ENCODE measurements around the gene TLR2. TPM values are rescaled to one million over a fixed set of nuclear protein-coding genes. Genes with fewer than 3 reads are reported as not detected.
A peak's percentile ranks its signal among the peaks of the same experiment; 100 is the strongest.

TLR2 gene
- total RNA-seq, 1 experiment from 2014 or later = 10.8 TPM

DNA sequence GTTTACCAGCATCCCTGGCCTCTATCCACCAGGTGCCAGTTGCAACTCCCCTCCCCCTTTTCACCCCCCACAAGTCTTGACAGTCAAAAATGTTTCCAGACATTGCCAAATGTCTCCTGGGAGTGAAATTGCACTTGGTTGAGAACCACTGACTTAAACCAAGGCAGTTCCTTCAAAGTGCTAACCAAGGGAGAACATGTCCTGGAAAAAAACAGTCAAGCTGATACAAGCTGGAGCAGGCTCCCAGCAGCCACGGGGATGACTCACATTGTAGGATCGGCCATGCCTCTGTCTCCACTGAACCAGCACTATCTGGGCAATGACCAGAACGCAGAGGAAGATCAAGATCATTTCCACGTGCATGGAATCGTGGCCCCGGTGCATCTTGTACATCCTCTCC is 64.3 kb downstream of the TLR2 start:
- TF ChIP-seq, protein P1, sequence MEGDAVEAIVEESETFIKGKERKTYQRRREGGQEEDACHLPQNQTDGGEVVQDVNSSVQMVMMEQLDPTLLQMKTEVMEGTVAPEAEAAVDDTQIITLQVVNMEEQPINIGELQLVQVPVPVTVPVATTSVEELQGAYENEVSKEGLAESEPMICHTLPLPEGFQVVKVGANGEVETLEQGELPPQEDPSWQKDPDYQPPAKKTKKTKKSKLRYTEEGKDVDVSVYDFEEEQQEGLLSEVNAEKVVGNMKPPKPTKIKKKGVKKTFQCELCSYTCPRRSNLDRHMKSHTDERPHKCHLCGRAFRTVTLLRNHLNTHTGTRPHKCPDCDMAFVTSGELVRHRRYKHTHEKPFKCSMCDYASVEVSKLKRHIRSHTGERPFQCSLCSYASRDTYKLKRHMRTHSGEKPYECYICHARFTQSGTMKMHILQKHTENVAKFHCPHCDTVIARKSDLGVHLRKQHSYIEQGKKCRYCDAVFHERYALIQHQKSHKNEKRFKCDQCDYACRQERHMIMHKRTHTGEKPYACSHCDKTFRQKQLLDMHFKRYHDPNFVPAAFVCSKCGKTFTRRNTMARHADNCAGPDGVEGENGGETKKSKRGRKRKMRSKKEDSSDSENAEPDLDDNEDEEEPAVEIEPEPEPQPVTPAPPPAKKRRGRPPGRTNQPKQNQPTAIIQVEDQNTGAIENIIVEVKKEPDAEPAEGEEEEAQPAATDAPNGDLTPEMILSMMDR (IDR thresholded peaks at IDR 0.05; ENCODE audit: unreplicated experiment) = no peak
- H3K27me3 Mint-ChIP-seq (ENCODE audit: unreplicated experiment) = no peaks in the 10 kb centered on the region
- intact Hi-C loops (cut with micrococcal nuclease; ENCODE audit: unreplicated experiment) = no loop called here
- no peak overlapping the region for H3K4me3 Mint-ChIP-seq (ENCODE audit: low read depth, unreplicated experiment)
- H3K9me3 Mint-ChIP-seq (ENCODE audit: low read depth, unreplicated experiment) = no peaks in the 10 kb centered on the region
- DNase-seq = peak; percentile 38
- no peak overlapping the region for H3K27ac Mint-ChIP-seq (ENCODE audit: unreplicated experiment)
- H3K4me1 Mint-ChIP-seq (ENCODE audit: low read depth, unreplicated experiment) = no peaks in the 10 kb centered on the region
- H3K36me3 Mint-ChIP-seq (ENCODE audit: insufficient read depth, unreplicated experiment) = no peaks in the 10 kb centered on the region
- CTCF ChIA-PET = no interaction called here
- no TSS peak for BruUV-seq (replicated peaks)

DNA sequence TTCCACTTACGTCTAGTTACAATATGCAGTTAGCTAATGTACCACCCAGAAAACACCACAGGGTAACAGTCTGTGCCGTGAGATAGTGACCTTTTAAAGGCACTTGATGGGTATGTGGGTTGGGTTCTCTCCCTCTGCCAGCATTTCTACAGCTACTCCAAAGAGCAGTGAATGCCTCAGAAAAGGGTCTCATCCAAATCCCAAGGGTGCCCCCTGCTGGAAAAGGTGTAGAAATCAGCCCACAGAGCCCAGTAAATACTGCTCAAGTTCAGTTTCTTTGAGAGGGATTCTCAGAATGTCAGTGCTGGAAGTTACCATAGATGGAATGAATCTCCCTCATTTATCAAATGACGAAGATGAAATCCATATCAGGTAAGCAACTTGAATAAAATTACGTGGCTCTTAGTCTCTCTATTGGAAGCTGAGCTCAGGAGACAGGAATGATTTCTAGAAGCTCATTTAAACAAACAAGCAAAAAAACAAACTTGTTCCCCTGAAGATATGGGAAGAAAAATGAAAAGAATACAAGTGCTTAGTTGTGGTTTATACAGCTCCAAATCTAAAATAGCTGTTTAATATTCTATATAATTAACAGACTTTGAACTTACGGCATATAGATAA is 66.2 kb downstream of the TLR2 start:
- TF ChIP-seq, protein P1 (IDR thresholded peaks at IDR 0.05; ENCODE audit: unreplicated experiment) = peak; percentile 52
- H3K27ac Mint-ChIP-seq (ENCODE audit: unreplicated experiment) = no peak overlapping the region
- no peaks in the 10 kb centered on the region for H3K4me1 Mint-ChIP-seq (ENCODE audit: low read depth, unreplicated experiment)
- intact Hi-C loops (cut with micrococcal nuclease; ENCODE audit: unreplicated experiment) = loop anchor here (1.0 kb wide), 1 partner anchor 116 kb away; no protein-coding TSS in a partner anchor
- CTCF ChIA-PET = interaction anchor here (0.8 to 1.5 kb wide), 3 partner anchors 107 to 155 kb away, joined by 4 to 9 read pairs (median 4); no protein-coding TSS in a partner anchor
- H3K9me3 Mint-ChIP-seq (ENCODE audit: low read depth, unreplicated experiment) = no peaks in the 10 kb centered on the region
- DNase-seq = peak; percentile 78
- no peak overlapping the region for H3K4me3 Mint-ChIP-seq (ENCODE audit: low read depth, unreplicated experiment)
- H3K27me3 Mint-ChIP-seq (ENCODE audit: unreplicated experiment) = no peaks in the 10 kb centered on the region
- H3K36me3 Mint-ChIP-seq (ENCODE audit: insufficient read depth, unreplicated experiment) = no peaks in the 10 kb centered on the region
- BruUV-seq (replicated peaks) = no TSS peak

DNA sequence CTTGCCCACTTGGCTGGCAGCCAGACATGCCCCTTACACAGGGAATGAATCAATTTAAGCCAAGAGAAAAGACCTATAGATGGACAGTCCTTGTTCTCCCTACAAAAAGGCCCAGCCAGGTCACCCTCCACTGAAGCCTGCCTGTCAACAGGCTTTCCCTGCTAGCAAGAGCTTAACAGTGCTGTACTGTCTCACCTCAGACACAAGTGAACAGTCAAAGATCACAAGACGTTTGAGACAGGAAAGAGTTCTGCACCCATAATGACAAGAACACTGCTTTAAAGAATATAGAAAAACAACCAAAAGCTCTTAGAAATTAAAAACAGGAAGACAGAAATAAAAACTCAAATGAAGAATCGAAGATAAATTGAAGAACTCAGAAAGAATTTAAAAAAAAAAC is 71.1 kb downstream of the TLR2 start:
- CTCF ChIA-PET = no interaction called here
- Mint-ChIP-seq H3K9me3 (ENCODE audit: low read depth, unreplicated experiment) (no peaks in the 10 kb centered on the region), H3K36me3 (ENCODE audit: insufficient read depth, unreplicated experiment) (peaks cover 6% of the 10 kb centered on the region), H3K4me1 (ENCODE audit: low read depth, unreplicated experiment) (peaks cover 11% of the 10 kb centered on the region), H3K27ac (ENCODE audit: unreplicated experiment) (no peak overlapping the region), H3K27me3 (ENCODE audit: unreplicated experiment) (peaks cover 13% of the 10 kb centered on the region), H3K4me3 (ENCODE audit: low read depth, unreplicated experiment) (no peak overlapping the region)
- DNase-seq = no peak
- intact Hi-C loops (cut with micrococcal nuclease; ENCODE audit: unreplicated experiment) = no loop called here
- TF ChIP-seq, protein P1 (IDR thresholded peaks at IDR 0.05; ENCODE audit: unreplicated experiment) = no peak
- no TSS peak for BruUV-seq (replicated peaks)

Other genes starting within 250 kb of the TLR2 start
- 8.8 and 9.4 TPM in 2 replicates for gene TMEM131L, start 217.9 kb upstream of the TLR2 start, total RNA-seq (2022)
- 0.54 and 0.66 TPM in 2 replicates for gene RNF175, start 75.7 kb downstream of the TLR2 start, total RNA-seq (2022)
- not detected in 2 replicates for gene SFRP2, start 104.8 kb downstream of the TLR2 start, total RNA-seq (2022)